ENCODE results near the gene KLHL3. TPM values are rescaled to one million over a fixed set of nuclear protein-coding genes. Genes with fewer than 3 reads are reported as not detected.

The KLHL3 gene
- total RNA-seq, 1 donor from 2014 or later: 6.7 TPM

DNA sequence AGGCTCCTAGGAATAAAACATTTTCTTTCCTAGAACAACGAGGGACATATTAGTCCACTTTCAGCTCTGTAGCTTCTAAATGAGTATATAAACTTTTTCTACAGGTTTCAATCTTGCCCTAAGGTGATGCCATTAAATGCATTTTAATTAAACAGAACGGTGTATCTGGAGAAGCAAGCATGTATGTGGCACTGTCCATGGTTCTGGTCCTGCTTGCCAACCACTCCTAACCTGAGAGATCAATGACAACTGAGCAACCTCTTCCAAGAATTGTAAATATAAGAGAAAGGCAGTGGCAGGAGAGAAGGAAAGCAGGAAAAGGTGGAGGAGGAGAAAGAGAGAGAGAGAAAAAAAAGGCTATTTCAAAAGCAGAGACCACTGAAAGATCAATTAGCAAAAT, 141.2 kb downstream of the KLHL3 start:
- Histone ChIP-seq H3K4me3 (no peak overlapping the region), H3K27ac (no peak overlapping the region), H3K27me3 (ENCODE audit: low read depth) (peaks cover 11% of the 10 kb centered on the region), H3K4me1 (no peaks in the 10 kb centered on the region), H3K9me3 (peaks cover 10% of the 10 kb centered on the region), H3K36me3 (no peaks in the 10 kb centered on the region)
- intact Hi-C loops (cut with DNase I): no loop called here
- no peak for DNase-seq
- ATAC-seq: no peak
- TF ChIP-seq, protein P1, sequence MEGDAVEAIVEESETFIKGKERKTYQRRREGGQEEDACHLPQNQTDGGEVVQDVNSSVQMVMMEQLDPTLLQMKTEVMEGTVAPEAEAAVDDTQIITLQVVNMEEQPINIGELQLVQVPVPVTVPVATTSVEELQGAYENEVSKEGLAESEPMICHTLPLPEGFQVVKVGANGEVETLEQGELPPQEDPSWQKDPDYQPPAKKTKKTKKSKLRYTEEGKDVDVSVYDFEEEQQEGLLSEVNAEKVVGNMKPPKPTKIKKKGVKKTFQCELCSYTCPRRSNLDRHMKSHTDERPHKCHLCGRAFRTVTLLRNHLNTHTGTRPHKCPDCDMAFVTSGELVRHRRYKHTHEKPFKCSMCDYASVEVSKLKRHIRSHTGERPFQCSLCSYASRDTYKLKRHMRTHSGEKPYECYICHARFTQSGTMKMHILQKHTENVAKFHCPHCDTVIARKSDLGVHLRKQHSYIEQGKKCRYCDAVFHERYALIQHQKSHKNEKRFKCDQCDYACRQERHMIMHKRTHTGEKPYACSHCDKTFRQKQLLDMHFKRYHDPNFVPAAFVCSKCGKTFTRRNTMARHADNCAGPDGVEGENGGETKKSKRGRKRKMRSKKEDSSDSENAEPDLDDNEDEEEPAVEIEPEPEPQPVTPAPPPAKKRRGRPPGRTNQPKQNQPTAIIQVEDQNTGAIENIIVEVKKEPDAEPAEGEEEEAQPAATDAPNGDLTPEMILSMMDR (IDR thresholded peaks at IDR 0.05): no peak

DNA sequence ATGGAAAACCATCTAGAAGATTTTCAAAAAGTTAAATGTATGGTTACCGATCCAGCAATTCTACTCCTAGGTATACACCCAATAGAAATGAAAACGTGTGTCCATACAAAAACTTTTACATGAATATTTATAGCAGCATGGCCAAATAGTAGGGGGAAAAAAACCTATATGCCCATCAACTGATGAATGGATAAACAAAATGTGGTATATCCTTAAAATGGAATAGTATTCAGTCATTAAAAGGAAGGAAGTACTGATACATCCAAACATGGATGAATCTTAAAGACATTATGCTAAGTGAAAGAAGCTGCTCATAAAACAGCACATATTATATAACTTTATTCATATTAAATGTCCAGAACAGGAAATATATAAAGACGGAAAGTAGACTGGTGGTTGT, 143.6 kb downstream of the KLHL3 start:
- TF ChIP-seq, protein P1 (IDR thresholded peaks at IDR 0.05): no peak
- intact Hi-C loops (cut with DNase I): no loop called here
- Histone ChIP-seq H3K27me3 (ENCODE audit: low read depth) (peaks cover under 1% of the 10 kb centered on the region), H3K27ac (no peak overlapping the region), H3K4me1 (no peaks in the 10 kb centered on the region), H3K36me3 (no peaks in the 10 kb centered on the region), H3K4me3 (no peak overlapping the region), H3K9me3 (peaks cover 10% of the 10 kb centered on the region)
- DNase-seq: no peak
- ATAC-seq: no peak

DNA sequence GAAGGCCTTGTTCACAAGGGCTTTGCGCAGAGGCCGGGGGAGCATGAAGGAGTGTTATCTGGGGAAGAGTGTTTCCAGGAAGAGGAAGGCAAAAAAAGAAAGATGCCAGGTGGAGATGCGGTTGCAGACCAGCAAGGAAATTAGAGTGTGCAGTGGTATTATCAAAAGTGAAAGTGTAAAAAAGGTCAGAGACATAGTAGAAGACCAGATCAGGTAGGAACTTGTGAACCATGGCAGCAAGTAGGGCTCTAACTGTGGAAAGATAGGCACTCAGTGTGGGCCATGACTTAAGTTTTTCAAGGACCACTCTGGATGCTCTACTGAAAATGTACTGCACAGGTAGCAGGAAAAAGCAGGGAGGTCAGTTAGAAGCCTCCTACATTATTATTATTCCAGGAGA, 146.7 kb downstream of the KLHL3 start:
- Histone ChIP-seq H3K27ac (no peak overlapping the region), H3K4me1 (no peaks in the 10 kb centered on the region), H3K36me3 (no peaks in the 10 kb centered on the region), H3K9me3 (peaks cover 13% of the 10 kb centered on the region), H3K4me3 (no peak overlapping the region), H3K27me3 (ENCODE audit: low read depth) (no peaks in the 10 kb centered on the region)
- ATAC-seq: no peak
- no peak for DNase-seq
- intact Hi-C loops (cut with DNase I): no loop called here
- TF ChIP-seq, protein P1 (IDR thresholded peaks at IDR 0.05): no peak

DNA sequence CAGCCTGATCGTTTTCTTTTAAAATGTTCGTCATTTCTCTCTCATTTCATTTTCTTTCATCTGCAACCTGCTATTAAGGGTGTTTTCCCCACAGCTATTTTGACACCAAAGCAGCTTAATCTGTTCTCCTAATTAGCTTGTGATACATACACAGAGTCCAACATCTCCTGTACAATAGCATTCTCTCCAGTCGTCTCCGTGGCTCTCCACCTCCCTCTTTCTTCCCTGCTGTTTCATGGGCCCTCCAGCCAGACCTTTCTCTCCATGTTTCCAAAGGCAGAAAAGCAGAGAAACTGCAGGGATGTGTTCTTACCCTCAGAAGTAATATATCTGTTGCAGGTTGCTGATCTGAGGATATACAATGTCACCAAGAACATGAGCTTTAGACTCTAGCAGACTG, 148.0 kb downstream of the KLHL3 start:
- ATAC-seq (no peak), DNase-seq (no peak)
- H3K27ac ChIP-seq: no peak overlapping the region
- peaks cover 13% of the 10 kb centered on the region for H3K9me3 ChIP-seq
- H3K36me3 ChIP-seq: no peaks in the 10 kb centered on the region
- intact Hi-C loops (cut with DNase I): no loop called here
- H3K4me1 ChIP-seq: no peaks in the 10 kb centered on the region
- TF ChIP-seq, protein P1 (IDR thresholded peaks at IDR 0.05): no peak
- no peak overlapping the region for H3K4me3 ChIP-seq
- no peaks in the 10 kb centered on the region for H3K27me3 ChIP-seq (ENCODE audit: low read depth)

DNA sequence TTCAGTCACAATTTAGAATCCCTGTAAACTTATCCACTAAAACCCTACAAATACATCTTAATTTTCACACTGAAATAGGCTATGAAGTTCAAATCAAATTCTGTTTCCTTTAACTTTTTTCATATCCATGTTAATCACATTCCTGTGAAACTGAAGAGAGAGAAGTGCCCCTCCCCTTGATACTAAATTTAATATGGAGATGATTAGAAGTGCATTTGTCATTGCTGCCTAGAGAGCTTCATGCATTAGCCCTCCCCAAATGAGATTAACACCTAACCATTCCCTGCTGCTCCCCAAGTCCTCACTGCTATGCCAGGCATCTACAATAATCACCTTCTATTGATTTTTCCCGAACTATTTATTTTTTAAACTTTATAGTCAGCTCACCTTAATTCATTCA, 151.6 kb downstream of the KLHL3 start:
- ATAC-seq: no peak
- H3K27me3 ChIP-seq (ENCODE audit: low read depth): no peaks in the 10 kb centered on the region
- intact Hi-C loops (cut with DNase I): no loop called here
- H3K27ac ChIP-seq: no peak overlapping the region
- H3K36me3 ChIP-seq: no peaks in the 10 kb centered on the region
- DNase-seq: no peak
- peaks cover 3% of the 10 kb centered on the region for H3K9me3 ChIP-seq
- no peak overlapping the region for H3K4me3 ChIP-seq
- TF ChIP-seq, protein P1 (IDR thresholded peaks at IDR 0.05): no peak
- no peaks in the 10 kb centered on the region for H3K4me1 ChIP-seq

DNA sequence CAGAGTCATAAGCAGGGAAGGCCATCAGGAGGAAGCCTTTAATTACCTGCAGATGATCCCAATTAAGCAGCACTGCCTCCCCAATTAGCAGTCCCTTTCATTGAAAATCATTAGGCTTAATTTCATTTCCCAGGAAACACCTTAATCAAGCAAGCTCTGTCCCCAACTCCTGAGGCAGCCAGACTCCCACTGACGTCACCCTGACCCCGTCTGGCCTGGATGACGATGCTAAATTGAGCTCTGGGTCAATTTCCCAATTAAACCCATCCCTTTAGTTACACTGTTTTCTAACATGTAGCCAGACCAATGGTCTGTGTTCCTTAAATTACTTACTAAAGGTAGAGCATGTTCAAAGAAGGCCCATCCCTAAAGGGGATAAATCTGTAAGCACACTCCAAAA, 152.8 kb downstream of the KLHL3 start:
- ATAC-seq: no peak
- H3K36me3 ChIP-seq: no peaks in the 10 kb centered on the region
- H3K4me1 ChIP-seq: no peaks in the 10 kb centered on the region
- intact Hi-C loops (cut with DNase I): no loop called here
- no peak overlapping the region for H3K27ac ChIP-seq
- no peak for DNase-seq
- H3K4me3 ChIP-seq: no peak overlapping the region
- H3K27me3 ChIP-seq (ENCODE audit: low read depth): no peaks in the 10 kb centered on the region
- TF ChIP-seq, protein P1 (IDR thresholded peaks at IDR 0.05): no peak
- peaks cover 3% of the 10 kb centered on the region for H3K9me3 ChIP-seq
